A549 treated with Mapracorat at 1 μM for 4 hours (cell line): ENCODE measurements around the gene FASLG. TPM values are rescaled to one million over a fixed set of nuclear protein-coding genes. Genes with fewer than 3 reads are reported as not detected.

Experiments used
- total RNA-seq: library from RNA; stranded (reverse); fragments of 200-300 nt; extraction: Qiagen RNA extraction; gene quantifications from 5 replicates; pipeline ENCODE4 v1.2.3, GENCODE V29; 2022

FASLG gene
- not detected in 5 replicates for total RNA-seq

DNA sequence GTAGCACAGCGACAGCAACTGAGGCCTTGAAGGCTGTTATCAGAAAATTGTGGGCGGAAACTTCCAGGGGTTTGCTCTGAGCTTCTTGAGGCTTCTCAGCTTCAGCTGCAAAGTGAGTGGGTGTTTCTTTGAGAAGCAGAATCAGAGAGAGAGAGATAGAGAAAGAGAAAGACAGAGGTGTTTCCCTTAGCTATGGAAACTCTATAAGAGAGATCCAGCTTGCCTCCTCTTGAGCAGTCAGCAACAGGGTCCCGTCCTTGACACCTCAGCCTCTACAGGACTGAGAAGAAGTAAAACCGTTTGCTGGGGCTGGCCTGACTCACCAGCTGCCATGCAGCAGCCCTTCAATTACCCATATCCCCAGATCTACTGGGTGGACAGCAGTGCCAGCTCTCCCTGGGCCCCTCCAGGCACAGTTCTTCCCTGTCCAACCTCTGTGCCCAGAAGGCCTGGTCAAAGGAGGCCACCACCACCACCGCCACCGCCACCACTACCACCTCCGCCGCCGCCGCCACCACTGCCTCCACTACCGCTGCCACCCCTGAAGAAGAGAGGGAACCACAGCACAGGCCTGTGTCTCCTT lies at the start of gene FASLG:
FASLG (plus strand) TSS at position 233 of the 583 bp plus-strand sequence; CDS start at position 332, 99 bp downstream.

Other genes with a start within 250 kb of the FASLG start
- gene C1orf105, start 238.4 kb upstream of the FASLG start, total RNA-seq, result not detected in 5 replicates
- gene PIGC, start 215.0 kb upstream of the FASLG start, total RNA-seq, result 35.6 to 39.5 TPM (median 36.7 TPM) in 5 replicates
- 8.4 to 10.9 TPM (median 9.7 TPM) in 5 replicates for gene SUCO, start 126.0 kb upstream of the FASLG start, total RNA-seq